ENCODE measurements around the gene ANP32D. TPM values are rescaled to one million over a fixed set of nuclear protein-coding genes. Genes with fewer than 3 reads are reported as not detected.

Gene ANP32D
- polyA plus RNA-seq, 1 of the 3 experiments (the other 2 are of a cell fraction): not detected

DNA sequence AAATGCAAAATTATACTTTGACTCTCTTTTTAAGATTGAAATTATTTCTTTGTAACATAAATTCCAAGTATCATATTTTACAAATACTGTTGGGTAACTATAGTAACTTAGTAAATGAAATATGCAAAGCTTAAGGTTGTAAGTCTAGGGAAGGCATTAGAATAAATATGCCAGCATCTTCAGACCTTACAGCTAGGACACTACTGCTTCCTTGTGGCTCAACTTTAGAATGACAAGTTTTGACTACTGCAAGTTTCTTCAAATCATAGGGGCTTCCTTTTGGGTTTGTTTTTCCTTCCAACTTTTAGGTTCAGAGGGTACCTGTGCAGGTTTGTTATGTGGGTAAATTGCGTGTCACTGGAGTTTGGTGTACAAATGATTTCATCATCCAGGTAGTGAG lies 17.7 kb upstream of the ANP32D start:
- TF ChIP-seq CTCF (IDR thresholded peaks at IDR 0.05): peak; percentile 53
- no peak for TF ChIP-seq GATA2 (CRISPR knock-in tag; IDR thresholded peaks at IDR 0.05)
- peak; percentile 45 for TF ChIP-seq RAD21 (IDR thresholded peaks at IDR 0.05; ENCODE audit: low read length)
- CTCF ChIA-PET: no interaction called here
- DNase-seq: no peak

GRCh38 chr12:48455116-48455515 lies 17.2 kb upstream of the ANP32D start:
- TF ChIP-seq RCOR1 (IDR thresholded peaks at IDR 0.05; ENCODE audit: low read length): no peak
- TF ChIP-seq FOXM1 (IDR thresholded peaks at IDR 0.05; ENCODE audit: low read depth): no peak
- TF ChIP-seq EZH2phosphoT487 (IDR thresholded peaks at IDR 0.05; ENCODE audit: borderline replicate concordance, low read depth): no peak
- TF ChIP-seq GABPA (IDR thresholded peaks at IDR 0.05; ENCODE audit: low read depth): no peak
- TF ChIP-seq RAD21 (IDR thresholded peaks at IDR 0.05; ENCODE audit: low read length): no peak
- no peak for TF ChIP-seq USF2 (IDR thresholded peaks at IDR 0.05; ENCODE audit: borderline replicate concordance, low read depth, low read length)
- TF ChIP-seq RFX5 (IDR thresholded peaks at IDR 0.05; ENCODE audit: low read length): no peak
- no peak for TF ChIP-seq TAF1 (IDR thresholded peaks at IDR 0.05; ENCODE audit: borderline replicate concordance, low read depth, low read length)
- TF ChIP-seq ELF1 (IDR thresholded peaks at IDR 0.05): no peak
- no peak for TF ChIP-seq RXRA (IDR thresholded peaks at IDR 0.05; ENCODE audit: borderline replicate concordance, low read depth)
- TF ChIP-seq NFIC (IDR thresholded peaks at IDR 0.05; ENCODE audit: borderline replicate concordance): no peak
- no peak for TF ChIP-seq SMC3 (IDR thresholded peaks at IDR 0.05; ENCODE audit: low read depth, low read length)
- no peak for TF ChIP-seq YY1 (IDR thresholded peaks at IDR 0.05; ENCODE audit: low read depth)
- TF ChIP-seq POLR2AphosphoS5 (IDR thresholded peaks at IDR 0.05; ENCODE audit: low read depth, low read length): no peak
- TF ChIP-seq, protein P1, sequence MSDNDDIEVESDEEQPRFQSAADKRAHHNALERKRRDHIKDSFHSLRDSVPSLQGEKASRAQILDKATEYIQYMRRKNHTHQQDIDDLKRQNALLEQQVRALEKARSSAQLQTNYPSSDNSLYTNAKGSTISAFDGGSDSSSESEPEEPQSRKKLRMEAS (IDR thresholded peaks at IDR 0.05; ENCODE audit: low read depth): no peak
- no peak for TF ChIP-seq EP300 (IDR thresholded peaks at IDR 0.05; ENCODE audit: borderline replicate concordance in 1 of 2, low read depth in 1 of 2, low read length in 1 of 2)
- TF ChIP-seq REST (IDR thresholded peaks at IDR 0.05; ENCODE audit: low read depth, low read length): no peak
- CTCF ChIA-PET: no interaction called here

More for the DNA sequence above, 17.7 kb upstream of the ANP32D start:
- Histone ChIP-seq H3K27me3 (ENCODE audit: insufficient read depth) (peaks cover 9% of the 10 kb centered on the region; the same call in 1 of the 2 replicates), H3F3A (replicated peaks; ENCODE audit: insufficient read depth) (no peaks in the 10 kb centered on the region), H3K4me1 (ENCODE audit: control insufficient read depth in 1 of 2, insufficient read depth in 2 of 2, low read depth in 1 of 2, low read length in 1 of 2) (no peaks in the 10 kb centered on the region), H3K4me2 (no peak overlapping the region), H3K27ac (ENCODE audit: low read depth in 2 of 2, low read length in 1 of 2) (no peak overlapping the region), H3K4me3 (ENCODE audit: low read depth in 2 of 2, low read length in 1 of 2) (no peak overlapping the region; a peak in 1 of 4 replicates), H2AFZ (ENCODE audit: low read depth) (no peak overlapping the region), H3K9ac (no peak overlapping the region), H3K79me2 (ENCODE audit: insufficient read depth) (no peaks in the 10 kb centered on the region), H3K9me2 (no peaks in the 10 kb centered on the region), H3K36me3 (replicated peaks in 1 of 2; ENCODE audit: control insufficient read depth in 1 of 2, insufficient read depth in 2 of 2, low read length in 1 of 2) (no peaks in the 10 kb centered on the region), H3K9me3 (no peaks in the 10 kb centered on the region), H4K20me1 (ENCODE audit: insufficient read depth) (no peaks in the 10 kb centered on the region)
- WGBS (ENCODE audit: low lambda C conversion rate): 6% methylated on average over 1 of the region's 1 CpG
- POLR2A ChIA-PET: no interaction called here

More at GRCh38 chr12:48455116-48455515, 17.2 kb upstream of the ANP32D start:
- POLR2A ChIA-PET: no interaction called here
- H3K9ac ChIP-seq: no peak overlapping the region
- peaks cover 9% of the 10 kb centered on the region; the same call in 1 of the 2 replicates for H3K27me3 ChIP-seq (ENCODE audit: insufficient read depth)
- H4K20me1 ChIP-seq (ENCODE audit: insufficient read depth): no peaks in the 10 kb centered on the region
- no peak overlapping the region for H2AFZ ChIP-seq (ENCODE audit: low read depth)
- H3K4me3 ChIP-seq (ENCODE audit: low read depth in 2 of 2, low read length in 1 of 2): no peak overlapping the region
- WGBS (ENCODE audit: low lambda C conversion rate): 2% methylated on average over 2 of the region's 2 CpGs
- no peaks in the 10 kb centered on the region for H3F3A ChIP-seq (replicated peaks; ENCODE audit: insufficient read depth)
- DNase-seq: no peak
- no peaks in the 10 kb centered on the region for H3K79me2 ChIP-seq (ENCODE audit: insufficient read depth)
- H3K9me3 ChIP-seq: no peaks in the 10 kb centered on the region
- no peaks in the 10 kb centered on the region for H3K9me2 ChIP-seq
- no peak overlapping the region for H3K4me2 ChIP-seq
- H3K4me1 ChIP-seq (ENCODE audit: control insufficient read depth in 1 of 2, insufficient read depth in 2 of 2, low read depth in 1 of 2, low read length in 1 of 2): no peaks in the 10 kb centered on the region
- H3K27ac ChIP-seq (ENCODE audit: low read depth in 2 of 2, low read length in 1 of 2): no peak overlapping the region
- H3K36me3 ChIP-seq (replicated peaks in 1 of 2; ENCODE audit: control insufficient read depth in 1 of 2, insufficient read depth in 2 of 2, low read length in 1 of 2): no peaks in the 10 kb centered on the region
